HG02588 (cell line): ENCODE results near the gene MND1.

Experiments used
- ATAC-seq: cut with Tn5 transposase; IDR thresholded peaks from one replicate; pipeline ENCODE4 v1.9.1; 2021; ENCODE audit warnings: mild to moderate bottlenecking, moderate library complexity; ENCODE audit not compliant: unreplicated experiment

Gene MND1

DNA sequence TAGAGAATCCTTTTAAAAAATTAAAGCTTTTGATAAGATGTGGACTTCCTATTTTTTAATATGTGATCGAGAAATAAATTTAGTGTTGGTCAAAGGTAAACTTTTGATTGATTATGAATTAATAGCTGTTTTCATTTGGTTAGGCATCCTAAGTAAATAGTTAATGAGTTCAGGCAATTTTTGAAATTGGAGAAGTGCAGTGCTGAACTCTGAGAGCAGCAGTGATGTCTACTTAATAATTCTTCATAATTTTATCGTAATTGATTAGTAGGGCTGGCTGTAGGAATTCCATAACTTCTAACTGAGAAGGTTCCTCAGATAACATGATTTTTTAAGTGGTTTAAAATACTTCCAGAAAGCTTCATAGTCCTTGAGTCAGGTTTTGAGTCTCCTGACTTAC lies 1.5 kb downstream of the MND1 start:
- no peak for ATAC-seq

DNA sequence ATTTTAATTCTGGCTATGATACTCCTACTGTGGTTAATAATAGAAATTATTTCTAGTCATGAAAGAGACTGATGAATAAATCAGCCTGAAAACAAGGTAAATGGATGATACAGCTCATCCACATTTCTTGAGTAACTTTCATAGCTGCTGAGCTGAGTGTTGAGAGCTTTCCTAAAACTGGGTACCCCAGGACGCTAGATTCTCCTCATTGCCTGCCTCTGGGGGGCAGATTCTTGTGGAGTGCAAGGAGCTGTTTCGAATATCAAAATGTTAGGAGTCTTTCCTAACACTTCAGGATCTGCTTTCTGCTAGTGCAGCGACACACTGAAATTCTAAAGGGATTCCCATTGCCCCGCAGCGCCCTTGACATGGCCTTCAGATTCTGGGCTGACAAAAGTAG lies 2.1 kb downstream of the MND1 start:
- no peak for ATAC-seq

DNA sequence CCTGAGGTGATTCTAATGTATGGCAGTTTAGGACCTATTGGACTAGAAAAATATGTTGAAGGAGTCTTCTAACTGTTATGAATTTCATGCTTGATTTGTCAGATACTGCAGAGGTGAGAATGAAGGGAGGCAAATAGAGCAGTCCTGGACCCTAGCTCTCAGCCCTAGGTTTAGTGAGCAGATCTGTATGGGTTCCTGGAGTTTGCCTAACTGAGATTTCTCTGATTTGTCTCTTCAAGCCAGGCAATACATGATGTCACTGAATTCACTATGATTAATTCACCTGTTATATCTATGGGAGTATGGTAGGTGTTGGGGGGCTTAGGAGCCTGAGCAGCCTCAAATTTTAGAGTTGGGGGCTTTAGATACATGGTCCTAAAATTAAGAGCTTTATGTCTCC lies 2.6 kb downstream of the MND1 start:
- no peak for ATAC-seq

DNA sequence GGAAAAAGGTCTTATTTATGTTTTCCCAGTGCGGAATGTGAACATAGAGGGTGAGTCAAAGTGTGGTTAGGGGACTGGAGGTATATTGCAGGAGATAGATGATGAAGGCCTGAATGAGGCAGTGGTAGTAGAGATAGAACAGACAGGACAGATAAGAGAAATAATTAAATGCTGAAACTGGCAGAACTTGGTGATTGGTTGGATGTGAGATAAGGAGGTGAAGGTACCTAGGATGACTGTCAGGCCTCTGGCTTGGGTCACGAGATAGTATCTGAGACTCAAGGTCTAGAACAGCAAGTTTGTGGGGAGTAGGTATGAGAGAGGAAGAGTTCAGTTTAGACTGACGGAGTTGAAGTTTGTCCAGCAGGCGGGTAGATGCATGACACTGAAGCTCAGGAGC lies 3.5 kb downstream of the MND1 start:
- ATAC-seq: no peak

DNA sequence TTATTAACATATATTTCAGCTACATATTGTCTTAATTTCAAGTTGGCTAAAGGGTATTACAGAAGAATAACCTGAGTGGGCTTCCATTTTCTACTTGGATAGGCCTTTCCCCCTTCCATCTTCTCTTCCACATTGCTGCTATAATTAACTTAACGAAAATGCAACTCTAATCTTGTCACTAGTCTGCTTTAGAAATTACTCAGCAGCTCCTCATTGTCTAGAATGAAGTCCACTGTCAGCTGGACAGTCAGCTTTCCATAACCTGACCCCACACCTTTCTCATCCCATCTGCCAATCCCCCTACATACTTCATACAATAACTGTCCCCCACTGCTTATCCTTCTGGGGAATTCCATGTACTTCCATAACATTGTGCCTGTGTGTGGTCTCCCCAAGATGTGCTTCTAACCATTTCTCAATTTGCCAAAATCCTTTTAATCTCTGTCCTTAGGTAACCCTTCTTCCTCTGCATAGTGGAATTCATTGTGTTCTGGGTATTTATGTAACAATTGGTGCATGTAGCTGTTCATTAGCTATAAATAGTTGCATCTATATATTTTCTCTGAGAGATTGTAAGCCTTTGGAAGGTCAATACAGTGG lies 4.8 kb downstream of the MND1 start:
- no peak for ATAC-seq

DNA sequence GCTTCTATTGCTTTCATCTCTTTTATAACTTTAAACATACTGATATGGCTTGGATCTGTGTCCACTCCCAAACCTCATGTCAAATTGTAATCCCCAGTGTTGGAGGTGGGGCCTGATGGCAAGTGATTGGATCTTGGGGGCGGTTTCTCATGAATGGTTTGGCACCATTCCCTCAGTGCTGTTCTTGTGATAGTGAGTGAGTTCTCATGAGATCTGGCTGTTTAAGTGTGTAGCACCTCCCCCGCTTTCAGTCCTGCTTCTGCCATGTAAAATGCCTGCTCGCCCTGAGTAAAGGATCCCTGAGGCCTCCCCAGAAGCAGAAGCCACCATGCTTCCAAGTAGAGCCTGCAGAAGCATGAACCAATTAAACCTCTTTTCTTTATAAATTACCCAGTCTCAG lies 17.7 kb downstream of the MND1 start:
- ATAC-seq: no peak

DNA sequence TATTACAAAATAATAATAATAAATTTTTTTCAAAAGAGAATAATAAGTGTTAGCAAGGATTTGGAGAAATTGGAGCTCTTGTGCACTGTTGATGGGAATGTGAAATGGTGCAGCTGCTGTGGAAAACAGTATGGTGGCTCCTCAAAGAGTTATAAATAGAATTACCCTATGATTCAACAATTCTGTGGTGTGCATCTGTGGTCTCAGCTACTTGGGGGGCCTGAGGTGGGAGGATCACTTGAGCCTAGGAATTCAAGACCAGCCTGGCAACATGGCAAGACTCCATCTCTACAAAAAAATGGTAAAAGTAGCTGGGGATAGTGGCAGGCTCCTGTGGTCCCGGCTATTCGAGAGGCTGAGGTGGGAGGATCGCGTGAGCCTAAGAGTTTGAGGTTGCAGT lies 19.6 kb downstream of the MND1 start:
- ATAC-seq: no peak

DNA sequence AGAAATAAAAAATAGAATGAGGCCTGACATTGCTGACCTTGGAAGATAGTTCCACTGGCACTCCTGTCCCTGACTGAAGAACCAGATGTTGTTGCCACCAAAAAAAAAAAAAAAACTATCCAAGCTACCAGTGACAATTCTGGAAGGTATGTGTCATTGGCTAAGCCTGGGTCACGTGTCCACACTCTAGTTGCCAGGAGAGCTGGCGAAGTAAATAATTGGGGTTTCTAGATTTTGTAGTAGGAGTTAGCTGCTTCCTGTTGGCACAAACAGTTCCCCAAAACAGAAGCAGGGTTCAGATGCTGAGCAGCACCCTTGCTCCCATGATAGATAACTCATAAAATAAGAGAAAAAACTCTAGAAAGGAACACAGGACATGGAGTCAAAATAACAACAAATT lies 20.5 kb downstream of the MND1 start:
- ATAC-seq: no peak

DNA sequence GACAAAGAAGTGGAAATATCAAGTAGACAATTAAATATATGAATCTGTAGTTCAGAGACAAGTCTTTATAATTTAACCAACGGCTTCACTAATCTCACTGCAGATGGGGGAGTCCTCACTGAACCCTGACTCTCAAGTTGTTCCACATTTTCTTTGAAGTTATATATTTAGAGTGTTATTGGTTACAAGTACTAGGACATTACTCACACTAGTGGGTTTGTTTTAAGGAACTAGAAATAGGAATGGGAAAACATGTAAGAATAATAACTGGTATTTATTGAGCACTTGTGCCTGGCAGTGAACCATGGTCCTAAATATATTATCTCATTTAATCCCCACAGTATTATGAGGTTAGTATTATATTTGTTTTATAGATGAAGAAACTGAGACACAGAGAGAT lies 22.0 kb downstream of the MND1 start:
- no peak for ATAC-seq

DNA sequence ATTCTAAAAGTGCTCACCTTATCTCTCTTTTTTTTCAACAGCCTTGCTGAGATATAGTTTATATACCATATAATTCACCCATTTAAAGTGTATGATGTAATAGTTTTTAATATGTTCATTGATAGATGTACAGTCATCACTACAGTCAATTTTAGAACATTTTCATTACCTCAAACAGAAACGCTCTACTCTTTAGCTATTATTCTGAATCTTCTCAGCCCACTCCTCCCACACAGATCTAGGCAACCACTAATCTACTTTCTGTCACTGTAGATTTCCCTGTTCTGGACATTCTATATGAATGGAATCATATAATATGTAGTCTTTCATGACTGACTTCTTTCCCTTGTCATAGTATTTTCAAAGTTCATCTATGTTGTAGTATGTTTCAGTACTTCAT lies 22.6 kb downstream of the MND1 start:
- ATAC-seq: no peak

DNA sequence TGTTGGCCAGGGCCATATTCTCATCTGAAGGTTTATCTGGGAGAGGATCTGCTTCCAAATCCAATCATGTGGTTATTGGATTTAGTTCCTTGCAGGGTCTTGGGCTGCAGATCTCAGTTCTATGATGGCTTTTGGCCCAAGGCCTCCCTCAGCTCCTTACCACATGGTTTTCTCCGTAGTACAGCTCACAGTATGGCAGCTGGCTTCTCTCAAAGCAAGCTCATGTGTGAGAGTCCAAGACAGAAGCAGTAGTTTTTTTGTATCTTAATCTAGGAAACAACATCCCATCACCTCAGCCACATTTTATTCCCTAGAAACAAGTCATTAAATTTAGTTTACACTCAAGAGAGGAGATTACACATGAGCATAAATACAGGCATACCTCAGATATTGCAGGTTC lies 24.5 kb downstream of the MND1 start:
- no peak for ATAC-seq

DNA sequence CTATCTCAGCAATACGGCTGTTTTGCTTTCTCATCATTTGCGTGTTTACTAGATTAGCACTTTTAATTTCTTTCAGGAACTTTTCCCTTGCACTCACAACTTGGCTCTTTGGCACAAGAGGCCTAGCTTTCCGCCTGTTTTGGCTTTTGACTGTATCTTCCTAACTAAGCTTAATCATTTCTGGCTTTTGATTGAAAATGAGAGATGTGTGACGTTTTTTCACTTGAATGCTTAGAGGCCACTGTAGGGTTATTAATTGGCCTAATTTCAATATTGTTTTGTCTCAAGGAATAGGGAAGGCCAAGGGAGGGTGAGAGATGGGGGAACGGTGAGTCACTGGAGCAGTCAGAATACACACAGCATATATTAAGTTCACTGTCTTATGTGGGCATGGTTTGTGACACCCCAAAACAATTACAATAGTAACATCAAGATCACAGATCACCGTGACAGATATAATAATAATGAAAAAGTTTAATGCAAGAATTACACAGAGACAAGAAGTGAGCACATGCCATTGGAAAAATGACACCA lies 27.3 kb downstream of the MND1 start:
- ATAC-seq: no peak

DNA sequence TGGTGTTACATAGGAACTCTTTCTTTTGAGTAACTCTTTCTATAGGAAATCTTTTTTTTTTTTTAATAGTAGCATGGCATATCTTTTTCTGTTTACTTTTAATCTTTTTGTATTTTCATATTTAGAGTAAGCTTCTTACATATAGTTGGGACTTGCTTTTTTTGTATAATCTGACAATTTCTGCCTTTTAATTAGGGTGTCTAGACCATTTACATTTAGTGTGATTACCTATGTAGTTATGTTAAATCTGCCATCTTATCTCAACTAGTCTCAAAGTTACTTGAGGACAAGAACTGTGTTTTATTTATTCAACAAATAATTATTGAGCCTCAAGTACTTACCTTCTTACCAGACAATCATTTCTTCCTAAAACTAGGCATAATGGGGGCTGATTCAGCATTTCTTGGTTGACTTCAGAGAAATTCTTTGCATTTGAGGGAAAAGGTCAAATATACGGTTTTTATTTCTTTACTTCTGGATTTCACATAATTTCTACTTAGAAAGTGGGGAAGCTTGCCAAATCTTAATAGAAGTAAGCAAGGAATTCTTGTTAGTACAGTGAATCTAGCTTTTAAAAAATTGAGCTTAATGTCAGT lies 28.6 kb downstream of the MND1 start:
- ATAC-seq: no peak

DNA sequence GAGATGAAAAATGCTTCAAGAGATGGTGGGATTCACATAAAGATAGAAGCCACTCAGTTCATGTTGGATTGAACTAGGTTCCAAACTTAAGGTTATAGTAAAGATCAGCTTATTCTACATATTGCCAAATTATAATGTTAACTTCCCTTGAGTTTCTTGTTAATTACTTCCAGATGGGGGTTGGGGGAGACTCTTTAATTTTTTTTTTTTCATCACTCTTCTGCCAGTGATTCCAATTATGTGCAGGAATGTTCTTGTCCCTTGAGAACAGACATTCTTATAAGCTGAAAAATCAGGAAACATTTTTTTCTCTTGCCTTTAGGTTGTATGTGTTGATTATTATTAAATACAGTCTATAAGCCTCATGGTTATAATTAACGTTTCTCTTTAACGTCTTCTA lies 30.0 kb downstream of the MND1 start:
- ATAC-seq: no peak

DNA sequence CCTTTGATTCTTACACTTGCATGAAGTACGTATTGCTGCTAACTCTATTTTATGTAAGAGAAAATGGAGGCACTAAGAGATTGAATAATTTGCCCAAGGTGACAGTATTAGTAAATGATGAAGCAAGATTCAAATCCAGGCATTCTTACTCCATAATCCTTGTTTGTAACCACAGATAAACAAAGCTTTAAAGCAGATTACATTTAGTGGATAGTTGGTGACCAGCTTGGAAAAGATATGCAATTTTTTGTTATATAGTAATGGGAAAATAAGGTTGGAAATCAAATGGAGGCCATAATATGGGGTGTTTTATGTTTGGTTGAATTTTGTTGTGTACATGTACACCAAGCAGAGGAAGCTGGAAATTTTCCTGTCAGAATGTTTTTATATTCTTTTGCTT lies 30.8 kb downstream of the MND1 start:
- ATAC-seq: no peak

DNA sequence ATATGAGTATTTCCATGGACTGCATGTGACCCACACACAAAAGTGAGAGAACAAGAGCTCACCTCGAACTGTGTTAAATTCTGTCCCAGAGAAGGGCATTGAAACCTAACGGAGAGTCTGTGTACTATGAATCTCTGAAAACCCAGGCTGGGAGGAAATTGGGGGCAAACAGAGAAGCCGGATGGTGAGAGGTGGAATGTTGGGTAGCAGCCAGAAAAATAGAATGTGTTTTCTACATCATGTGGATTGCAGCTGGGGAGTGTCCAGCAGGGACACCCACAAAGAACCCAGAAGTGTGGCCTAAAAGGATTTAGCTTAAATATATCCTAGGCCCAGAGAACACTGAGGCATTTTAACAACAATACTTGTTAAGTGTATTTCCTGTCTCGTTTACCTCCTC lies 38.6 kb downstream of the MND1 start:
- no peak for ATAC-seq

DNA sequence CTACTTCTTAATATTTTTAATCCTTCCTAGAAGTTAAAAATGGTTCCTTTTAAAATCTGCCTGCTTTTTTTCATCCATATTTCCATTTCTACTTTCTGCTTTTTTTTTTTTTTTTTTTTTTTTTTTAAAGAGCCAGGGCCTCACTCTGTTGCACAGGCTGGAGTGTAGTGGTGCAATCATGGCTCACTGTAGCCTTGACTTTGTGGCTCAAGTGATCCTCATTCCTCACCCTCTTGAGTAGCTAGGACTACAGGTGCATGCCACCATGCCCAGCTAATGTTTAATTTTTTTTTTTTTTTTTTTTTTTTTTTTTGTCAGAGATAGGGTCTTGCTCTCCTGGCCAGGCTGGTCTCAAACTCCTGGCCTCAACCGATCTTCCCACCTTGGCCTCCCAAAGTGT lies 39.7 kb downstream of the MND1 start:
- no peak for ATAC-seq

DNA sequence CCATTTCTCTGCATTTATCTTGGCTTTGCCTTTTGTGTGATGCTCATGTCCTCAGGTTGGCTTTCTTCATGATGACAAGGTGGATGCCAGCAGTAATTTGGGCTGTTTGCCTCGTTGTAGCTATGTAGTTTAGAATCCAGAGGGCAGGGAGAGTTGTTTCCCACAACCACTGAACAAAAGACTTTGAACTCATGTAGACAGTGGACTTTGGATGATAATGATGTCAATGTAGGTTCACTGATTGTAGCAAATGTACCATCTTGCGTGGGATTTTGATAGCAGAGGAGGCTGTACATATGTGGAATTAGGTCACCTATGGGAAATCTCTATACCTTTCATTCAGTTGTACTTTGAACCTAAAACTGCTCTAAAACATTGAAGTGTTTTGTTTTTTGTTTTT lies 41.3 kb downstream of the MND1 start:
- no peak for ATAC-seq

DNA sequence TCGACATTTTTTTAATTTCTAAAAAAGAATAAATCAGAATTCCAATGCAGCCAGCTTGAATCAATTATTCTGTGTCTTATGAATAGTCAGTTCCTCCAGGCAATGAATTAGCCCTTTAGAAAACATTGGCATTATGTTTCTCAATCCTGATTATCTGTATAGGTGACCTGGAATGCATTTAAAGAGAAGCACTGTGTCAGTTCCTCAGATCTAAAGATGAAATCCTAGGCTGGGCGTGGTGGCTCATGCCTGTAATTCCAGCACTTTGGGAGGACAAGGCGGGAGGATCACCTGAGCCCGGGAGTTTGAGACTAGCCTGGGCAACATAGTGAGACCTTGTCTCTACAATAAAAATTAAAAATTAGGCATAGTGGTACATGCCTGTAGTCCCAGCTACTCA lies 43.5 kb downstream of the MND1 start:
- no peak for ATAC-seq

DNA sequence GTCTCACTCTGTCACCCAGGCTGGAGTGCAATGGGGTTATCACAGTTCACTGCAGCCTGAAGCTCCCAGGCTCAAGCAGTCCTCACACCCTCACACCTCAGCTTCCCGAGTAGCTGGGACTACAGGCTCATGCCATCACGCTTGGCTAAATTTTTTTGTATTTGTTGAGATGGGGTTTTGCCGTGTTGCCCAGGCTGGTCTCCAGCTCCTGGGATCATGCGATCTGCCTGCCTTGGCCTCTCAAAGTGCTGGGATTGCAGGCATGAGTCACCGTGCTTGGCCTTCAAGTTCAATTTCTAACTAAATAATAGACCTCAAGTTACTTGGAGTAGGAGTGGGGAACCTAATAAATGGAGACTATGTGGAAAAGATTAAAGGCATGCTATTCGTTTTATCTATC lies 48.9 kb downstream of the MND1 start:
- no peak for ATAC-seq

DNA sequence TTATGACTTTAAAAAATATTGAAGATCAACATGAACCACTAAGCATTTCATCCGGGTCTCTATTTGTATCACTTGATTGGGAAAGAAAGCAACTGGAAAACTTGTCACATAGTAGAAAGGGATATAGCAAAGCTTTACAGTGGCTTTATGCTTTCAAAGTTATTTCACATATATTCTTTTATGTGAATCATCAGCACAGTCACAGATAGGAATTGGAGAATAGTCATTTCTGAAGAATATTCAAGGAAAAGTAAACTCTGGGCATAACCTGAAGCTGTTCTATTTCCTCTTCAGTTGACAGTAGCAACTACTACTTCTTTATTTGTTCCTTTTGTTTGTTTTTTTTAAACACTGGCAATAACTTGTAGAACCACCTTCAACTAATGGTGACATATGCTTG lies 50.5 kb downstream of the MND1 start:
- no peak for ATAC-seq

DNA sequence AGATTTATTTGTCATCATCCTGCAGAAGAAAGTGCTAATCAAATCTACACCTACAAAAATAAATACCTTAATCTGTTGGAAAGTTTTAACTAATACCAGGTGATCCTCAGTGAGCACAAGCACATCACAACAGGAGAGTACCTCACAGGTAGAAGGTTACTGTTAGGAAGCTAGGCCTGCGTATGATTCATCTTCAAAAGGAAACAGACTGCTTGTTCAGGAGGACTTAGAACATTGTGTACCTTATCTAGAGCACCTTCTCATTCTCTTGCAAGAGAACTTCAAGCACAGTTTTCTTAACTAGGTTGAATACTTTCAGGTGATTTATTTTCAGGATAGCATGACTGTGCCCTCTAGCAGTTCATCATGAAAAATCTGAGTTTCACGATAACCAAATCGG lies 54.2 kb downstream of the MND1 start:
- ATAC-seq: no peak

DNA sequence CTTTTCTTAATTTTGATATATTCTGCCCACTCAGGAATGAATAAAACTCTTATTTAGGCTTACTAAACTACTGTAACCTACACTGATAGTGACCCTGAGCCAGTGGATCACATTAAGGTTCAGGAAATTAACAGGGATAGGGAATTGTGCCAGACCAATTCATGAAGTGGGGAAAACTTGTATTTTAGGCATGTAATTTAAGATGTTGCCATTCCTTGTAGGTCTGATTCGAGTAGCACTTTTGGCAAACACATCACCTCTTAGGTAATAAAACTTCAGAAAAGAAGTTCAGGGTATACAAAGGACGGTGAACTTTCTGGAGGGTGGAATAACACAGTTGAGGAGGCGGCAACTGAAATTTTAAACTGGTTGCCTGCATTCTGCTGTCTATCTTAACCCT lies 54.9 kb downstream of the MND1 start:
- no peak for ATAC-seq
